SK-N-SH treated with all-trans-retinoic acid at 6 μM for 48 hours (cell line): ENCODE measurements around the gene STX10.
"Not testable (repeated sequence)": the region's sequence is repeated elsewhere in the genome, so short reads cannot be mapped to it uniquely, and the experiment has no call there.

Experiments used
- BACH2 ChIP-seq: fragments of 250-450 bp; sonication (Bioruptor Pico); IDR thresholded peaks from 2 replicates; pipeline ENCODE4 v1.9.0; 2021; ENCODE audit warnings: mild to moderate bottlenecking, borderline replicate concordance
- CREB5 ChIP-seq: fragments of 250-450 bp; sonication (Bioruptor Pico); IDR thresholded peaks from 2 replicates; pipeline ENCODE4 v1.5.1; 2020; ENCODE audit warnings: low read depth, mild to moderate bottlenecking, moderate library complexity
- CSDC2 ChIP-seq: fragments of 250-450 bp; sonication (Bioruptor Pico); IDR thresholded peaks from 2 replicates; pipeline ENCODE4 v1.5.0; 2020; ENCODE audit warnings: mild to moderate bottlenecking, moderate library complexity
- ISL1 ChIP-seq: fragments of 250-450 bp; sonication (Bioruptor Pico); IDR thresholded peaks from 2 replicates; pipeline ENCODE4 v2.1.2; 2022; ENCODE audit warnings: mild to moderate bottlenecking, moderate library complexity
- OSR1 ChIP-seq: fragments of 250-450 bp; sonication (Bioruptor Pico); IDR thresholded peaks from 2 replicates; pipeline ENCODE4 v1.8.0; 2022; ENCODE audit warnings: moderate library complexity, mild to moderate bottlenecking, inconsistent platforms
- TOX ChIP-seq: fragments of 250-450 bp; sonication (Bioruptor Pico); IDR thresholded peaks from 2 replicates; pipeline ENCODE4 v1.8.0; 2021; ENCODE audit warnings: mild to moderate bottlenecking, moderate library complexity, borderline replicate concordance
- ZFP3 ChIP-seq: fragments of 250-450 bp; sonication (Bioruptor Pico); IDR thresholded peaks from 2 replicates; pipeline ENCODE4 v1.5.0; 2020; ENCODE audit warnings: mild to moderate bottlenecking, moderate library complexity
- ZNF565 ChIP-seq: fragments of 450-650 bp; formaldehyde crosslinking; conservative IDR thresholded peaks from 2 replicates; pipeline ENCODE4 v1.5.0; 2020; ENCODE audit warnings: low read depth, mild to moderate bottlenecking, moderate library complexity
- ZNF70 ChIP-seq: fragments of 450-650 bp; formaldehyde crosslinking; IDR thresholded peaks from 2 replicates; pipeline ENCODE4 v1.5.0; 2020; ENCODE audit warnings: mild to moderate bottlenecking, moderate library complexity
- ZNF8 ChIP-seq: fragments of 450-650 bp; formaldehyde crosslinking; IDR thresholded peaks from 2 replicates; pipeline ENCODE4 v1.5.0; 2020; ENCODE audit warnings: mild to moderate bottlenecking, moderate library complexity
- TF ChIP-seq, protein P1 (sequence below): fragments of 250-450 bp; sonication (Bioruptor Pico); IDR thresholded peaks from 2 replicates; pipeline ENCODE4 v1.5.0; 2020; ENCODE audit warnings: mild to moderate bottlenecking, moderate library complexity
- TF ChIP-seq, protein P2 (sequence below): fragments of 250-450 bp; sonication (Bioruptor Pico); IDR thresholded peaks from 2 replicates; pipeline ENCODE4 v1.8.0; 2020; ENCODE audit warnings: mild to moderate bottlenecking, moderate library complexity, borderline replicate concordance

DNA sequence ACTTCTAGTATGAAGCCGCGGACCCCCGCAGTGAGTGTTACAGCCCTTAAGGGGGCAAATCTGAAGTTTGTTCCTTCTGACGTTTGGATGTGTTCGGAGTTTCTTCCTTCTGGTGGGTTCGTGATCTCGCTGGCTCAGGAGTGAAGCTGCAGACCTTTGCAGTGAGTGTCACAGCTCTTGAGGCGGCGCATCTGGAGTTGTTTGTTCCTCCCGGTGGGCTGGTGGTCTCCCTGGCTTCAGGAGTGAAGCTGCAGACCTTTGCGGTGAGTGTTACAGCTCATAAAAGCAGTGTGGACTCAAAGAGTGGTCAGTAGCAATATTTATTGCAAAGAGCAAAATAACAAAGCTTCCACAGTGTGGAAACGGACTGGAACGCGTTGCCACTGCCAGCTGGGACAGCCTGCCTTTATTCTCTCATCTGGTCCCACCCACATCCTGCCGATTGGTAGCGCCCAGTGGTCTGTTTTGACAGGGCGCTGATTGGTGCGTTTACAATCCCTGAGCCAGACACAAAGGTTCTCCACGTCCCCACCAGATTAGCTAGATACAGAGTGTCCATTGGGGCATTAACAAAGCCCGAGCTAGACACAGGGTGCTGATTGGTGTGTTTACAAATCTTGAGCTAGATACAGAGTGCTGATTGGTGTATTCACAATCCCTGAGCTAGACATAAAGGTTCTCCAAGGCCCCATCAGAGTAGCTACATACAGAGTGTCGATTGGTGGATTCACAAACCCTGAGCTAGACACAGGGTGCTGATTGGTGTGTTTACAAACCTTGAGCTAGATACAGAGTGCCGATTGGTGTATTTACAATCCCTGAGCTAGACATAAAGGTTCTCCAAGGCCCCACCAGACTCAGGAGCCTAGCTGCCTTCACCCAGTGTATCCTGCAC lies 35.8 kb upstream of the STX10 start:
- not testable (repeated sequence) for TF ChIP-seq ZNF8 (CRISPR knock-in tag); ISL1; CSDC2 (CRISPR knock-in tag); ZFP3 (CRISPR knock-in tag); CREB5; OSR1 (CRISPR knock-in tag); TOX (CRISPR knock-in tag); ZNF565 (CRISPR knock-in tag); BACH2 (CRISPR knock-in tag); ZNF70 (CRISPR knock-in tag)
- TF ChIP-seq, protein P1, sequence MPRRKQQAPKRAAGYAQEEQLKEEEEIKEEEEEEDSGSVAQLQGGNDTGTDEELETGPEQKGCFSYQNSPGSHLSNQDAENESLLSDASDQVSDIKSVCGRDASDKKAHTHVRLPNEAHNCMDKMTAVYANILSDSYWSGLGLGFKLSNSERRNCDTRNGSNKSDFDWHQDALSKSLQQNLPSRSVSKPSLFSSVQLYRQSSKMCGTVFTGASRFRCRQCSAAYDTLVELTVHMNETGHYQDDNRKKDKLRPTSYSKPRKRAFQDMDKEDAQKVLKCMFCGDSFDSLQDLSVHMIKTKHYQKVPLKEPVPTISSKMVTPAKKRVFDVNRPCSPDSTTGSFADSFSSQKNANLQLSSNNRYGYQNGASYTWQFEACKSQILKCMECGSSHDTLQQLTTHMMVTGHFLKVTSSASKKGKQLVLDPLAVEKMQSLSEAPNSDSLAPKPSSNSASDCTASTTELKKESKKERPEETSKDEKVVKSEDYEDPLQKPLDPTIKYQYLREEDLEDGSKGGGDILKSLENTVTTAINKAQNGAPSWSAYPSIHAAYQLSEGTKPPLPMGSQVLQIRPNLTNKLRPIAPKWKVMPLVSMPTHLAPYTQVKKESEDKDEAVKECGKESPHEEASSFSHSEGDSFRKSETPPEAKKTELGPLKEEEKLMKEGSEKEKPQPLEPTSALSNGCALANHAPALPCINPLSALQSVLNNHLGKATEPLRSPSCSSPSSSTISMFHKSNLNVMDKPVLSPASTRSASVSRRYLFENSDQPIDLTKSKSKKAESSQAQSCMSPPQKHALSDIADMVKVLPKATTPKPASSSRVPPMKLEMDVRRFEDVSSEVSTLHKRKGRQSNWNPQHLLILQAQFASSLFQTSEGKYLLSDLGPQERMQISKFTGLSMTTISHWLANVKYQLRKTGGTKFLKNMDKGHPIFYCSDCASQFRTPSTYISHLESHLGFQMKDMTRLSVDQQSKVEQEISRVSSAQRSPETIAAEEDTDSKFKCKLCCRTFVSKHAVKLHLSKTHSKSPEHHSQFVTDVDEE (CRISPR knock-in tag): not testable (repeated sequence)
- TF ChIP-seq, protein P2, sequence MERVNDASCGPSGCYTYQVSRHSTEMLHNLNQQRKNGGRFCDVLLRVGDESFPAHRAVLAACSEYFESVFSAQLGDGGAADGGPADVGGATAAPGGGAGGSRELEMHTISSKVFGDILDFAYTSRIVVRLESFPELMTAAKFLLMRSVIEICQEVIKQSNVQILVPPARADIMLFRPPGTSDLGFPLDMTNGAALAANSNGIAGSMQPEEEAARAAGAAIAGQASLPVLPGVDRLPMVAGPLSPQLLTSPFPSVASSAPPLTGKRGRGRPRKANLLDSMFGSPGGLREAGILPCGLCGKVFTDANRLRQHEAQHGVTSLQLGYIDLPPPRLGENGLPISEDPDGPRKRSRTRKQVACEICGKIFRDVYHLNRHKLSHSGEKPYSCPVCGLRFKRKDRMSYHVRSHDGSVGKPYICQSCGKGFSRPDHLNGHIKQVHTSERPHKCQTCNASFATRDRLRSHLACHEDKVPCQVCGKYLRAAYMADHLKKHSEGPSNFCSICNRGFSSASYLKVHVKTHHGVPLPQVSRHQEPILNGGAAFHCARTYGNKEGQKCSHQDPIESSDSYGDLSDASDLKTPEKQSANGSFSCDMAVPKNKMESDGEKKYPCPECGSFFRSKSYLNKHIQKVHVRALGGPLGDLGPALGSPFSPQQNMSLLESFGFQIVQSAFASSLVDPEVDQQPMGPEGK: not testable (repeated sequence)
